Measurements from ENCODE around the gene RGS1.
"Not testable (repeated sequence)": the region's sequence is repeated elsewhere in the genome, so short reads cannot be mapped to it uniquely, and the experiment has no call there.

Gene RGS1

DNA sequence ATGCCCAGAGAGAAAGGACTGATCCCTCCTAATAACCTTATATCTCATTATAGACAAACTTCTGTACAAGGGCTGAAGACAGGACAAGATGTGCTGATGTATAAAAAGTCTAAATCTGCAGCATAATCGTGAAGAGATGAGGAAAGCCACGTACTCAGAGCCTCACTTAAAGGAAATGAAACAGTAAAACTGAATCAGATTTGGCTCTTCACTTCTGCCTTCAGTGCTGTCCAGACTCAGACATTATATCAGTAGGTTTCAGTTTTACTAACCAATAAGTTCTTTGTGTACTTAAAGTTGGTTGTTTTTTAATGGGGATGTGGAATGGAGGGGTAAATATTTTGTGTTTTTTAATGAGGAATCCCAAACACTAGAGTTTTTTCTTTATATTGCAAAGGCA is 45.3 kb upstream of the RGS1 start:
- H3K4me3 ChIP-seq (replicated peaks; ENCODE audit: low read depth, low read length), result no peak overlapping the region; the same call in 1 of the 2 replicates
- H3K27me3 ChIP-seq (replicated peaks; ENCODE audit: control insufficient read depth, insufficient read depth, low read length), result no peaks in the 10 kb centered on the region
- TF ChIP-seq, protein P1, sequence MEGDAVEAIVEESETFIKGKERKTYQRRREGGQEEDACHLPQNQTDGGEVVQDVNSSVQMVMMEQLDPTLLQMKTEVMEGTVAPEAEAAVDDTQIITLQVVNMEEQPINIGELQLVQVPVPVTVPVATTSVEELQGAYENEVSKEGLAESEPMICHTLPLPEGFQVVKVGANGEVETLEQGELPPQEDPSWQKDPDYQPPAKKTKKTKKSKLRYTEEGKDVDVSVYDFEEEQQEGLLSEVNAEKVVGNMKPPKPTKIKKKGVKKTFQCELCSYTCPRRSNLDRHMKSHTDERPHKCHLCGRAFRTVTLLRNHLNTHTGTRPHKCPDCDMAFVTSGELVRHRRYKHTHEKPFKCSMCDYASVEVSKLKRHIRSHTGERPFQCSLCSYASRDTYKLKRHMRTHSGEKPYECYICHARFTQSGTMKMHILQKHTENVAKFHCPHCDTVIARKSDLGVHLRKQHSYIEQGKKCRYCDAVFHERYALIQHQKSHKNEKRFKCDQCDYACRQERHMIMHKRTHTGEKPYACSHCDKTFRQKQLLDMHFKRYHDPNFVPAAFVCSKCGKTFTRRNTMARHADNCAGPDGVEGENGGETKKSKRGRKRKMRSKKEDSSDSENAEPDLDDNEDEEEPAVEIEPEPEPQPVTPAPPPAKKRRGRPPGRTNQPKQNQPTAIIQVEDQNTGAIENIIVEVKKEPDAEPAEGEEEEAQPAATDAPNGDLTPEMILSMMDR (IDR thresholded peaks at IDR 0.05; ENCODE audit: insufficient read depth, low read length, poor library complexity, severe bottlenecking), result no peak
- no peaks in the 10 kb centered on the region for H3K36me3 ChIP-seq (ENCODE audit: control insufficient read depth, insufficient read depth, low read length)
- DNase-seq (ENCODE audit: extremely low read depth, insufficient read length), result peak; percentile 77

DNA sequence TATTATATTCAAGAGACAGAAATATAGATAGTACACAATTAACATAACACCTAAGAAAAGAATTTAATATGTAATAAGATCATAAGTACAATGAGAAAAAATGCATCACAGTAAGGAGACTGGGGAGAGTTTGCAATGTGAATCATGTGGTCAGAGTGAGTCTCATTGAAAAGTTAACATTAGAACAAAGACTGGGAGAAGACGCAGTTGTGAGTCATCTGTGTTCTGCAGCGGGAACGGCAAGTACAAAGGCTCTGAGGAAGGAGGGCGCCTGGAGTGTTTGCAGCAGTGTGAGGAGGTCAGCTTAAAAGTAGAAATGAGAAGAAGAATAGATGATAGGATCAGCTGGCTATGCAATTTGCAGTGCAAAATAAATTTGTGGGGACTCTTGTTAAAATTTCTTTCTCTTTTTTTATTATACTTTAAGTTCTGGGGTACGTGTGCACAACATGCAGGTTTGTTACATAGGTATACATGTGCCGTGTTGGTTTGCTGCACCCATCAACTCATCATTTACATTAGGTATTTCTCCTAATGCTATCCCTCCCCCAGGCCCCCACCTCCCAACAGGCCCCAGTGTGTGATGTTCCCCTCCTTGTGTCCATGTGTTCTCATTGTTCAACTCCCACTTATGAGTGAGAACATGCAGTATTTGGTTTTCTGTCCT is 44.4 kb upstream of the RGS1 start:
- not testable (repeated sequence) for H3K4me3 ChIP-seq (replicated peaks; ENCODE audit: low read depth, low read length); DNase-seq (ENCODE audit: extremely low read depth, insufficient read length); H3K27me3 ChIP-seq (replicated peaks; ENCODE audit: control insufficient read depth, insufficient read depth, low read length); H3K36me3 ChIP-seq (ENCODE audit: control insufficient read depth, insufficient read depth, low read length)

DNA sequence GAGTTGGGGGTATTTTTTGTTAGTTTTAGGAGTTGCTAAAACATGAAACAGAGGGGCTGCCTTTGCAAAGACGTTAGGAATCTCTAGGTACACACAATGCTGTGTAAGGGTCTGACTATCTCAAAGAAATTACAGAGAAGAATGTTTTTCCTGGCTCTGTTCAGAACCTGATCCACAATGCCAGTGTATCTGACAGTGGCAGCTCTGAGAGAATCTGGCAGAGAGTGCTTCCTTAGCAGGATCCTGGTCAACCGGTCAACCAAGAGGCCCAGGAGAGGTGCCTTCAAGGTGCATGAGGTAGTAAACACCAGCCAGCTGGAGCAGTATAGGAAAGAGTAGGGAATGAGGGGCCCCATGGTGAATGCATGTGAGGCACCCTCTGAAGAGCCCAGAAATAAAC is 40.9 kb upstream of the RGS1 start:
- TF ChIP-seq, protein P1 (IDR thresholded peaks at IDR 0.05; ENCODE audit: insufficient read depth, low read length, poor library complexity, severe bottlenecking), result no peak
- DNase-seq (ENCODE audit: extremely low read depth, insufficient read length), result no peak
- Histone ChIP-seq H3K27me3 (replicated peaks; ENCODE audit: control insufficient read depth, insufficient read depth, low read length) (no peaks in the 10 kb centered on the region), H3K36me3 (ENCODE audit: control insufficient read depth, insufficient read depth, low read length) (no peaks in the 10 kb centered on the region), H3K4me3 (replicated peaks; ENCODE audit: low read depth, low read length) (no peak overlapping the region)

DNA sequence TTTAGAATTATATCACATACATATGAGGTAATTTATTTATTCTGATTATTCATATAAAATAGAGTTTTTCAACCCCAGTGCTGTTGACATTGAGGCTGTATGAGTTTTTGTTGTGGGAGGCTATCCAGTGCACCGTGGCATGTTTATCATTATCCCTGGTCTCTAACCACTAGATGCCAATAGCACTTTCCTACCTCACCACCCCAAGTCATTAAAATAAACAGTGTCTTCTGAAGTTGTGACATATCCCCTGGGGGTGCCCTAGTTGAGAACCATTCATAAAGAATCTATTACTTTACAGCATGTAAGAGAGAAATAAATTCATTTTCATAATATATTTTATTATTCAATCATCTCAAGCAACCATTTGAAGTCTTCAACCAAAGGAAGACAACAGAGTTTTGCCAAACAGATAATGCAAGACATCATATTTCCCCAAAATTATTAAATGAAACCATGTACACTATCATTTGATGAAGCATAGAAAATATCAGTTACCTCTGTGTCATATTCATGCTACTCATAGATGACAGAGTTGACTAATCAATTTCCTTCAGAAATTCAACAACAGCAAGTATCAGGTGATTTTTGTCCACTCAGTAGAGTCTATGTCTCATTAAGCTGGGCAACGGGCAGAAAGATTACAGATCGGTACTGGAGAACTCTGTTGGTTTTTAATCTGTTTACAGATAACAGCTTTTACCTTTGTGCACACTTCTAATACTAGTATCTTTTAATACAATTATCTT is 39.5 kb upstream of the RGS1 start:
- DNase-seq (ENCODE audit: extremely low read depth, insufficient read length), result no peak
- Histone ChIP-seq H3K4me3 (replicated peaks; ENCODE audit: low read depth, low read length) (no peak overlapping the region), H3K36me3 (ENCODE audit: control insufficient read depth, insufficient read depth, low read length) (no peaks in the 10 kb centered on the region), H3K27me3 (replicated peaks; ENCODE audit: control insufficient read depth, insufficient read depth, low read length) (no peaks in the 10 kb centered on the region)
- TF ChIP-seq, protein P1 (IDR thresholded peaks at IDR 0.05; ENCODE audit: insufficient read depth, low read length, poor library complexity, severe bottlenecking), result no peak

DNA sequence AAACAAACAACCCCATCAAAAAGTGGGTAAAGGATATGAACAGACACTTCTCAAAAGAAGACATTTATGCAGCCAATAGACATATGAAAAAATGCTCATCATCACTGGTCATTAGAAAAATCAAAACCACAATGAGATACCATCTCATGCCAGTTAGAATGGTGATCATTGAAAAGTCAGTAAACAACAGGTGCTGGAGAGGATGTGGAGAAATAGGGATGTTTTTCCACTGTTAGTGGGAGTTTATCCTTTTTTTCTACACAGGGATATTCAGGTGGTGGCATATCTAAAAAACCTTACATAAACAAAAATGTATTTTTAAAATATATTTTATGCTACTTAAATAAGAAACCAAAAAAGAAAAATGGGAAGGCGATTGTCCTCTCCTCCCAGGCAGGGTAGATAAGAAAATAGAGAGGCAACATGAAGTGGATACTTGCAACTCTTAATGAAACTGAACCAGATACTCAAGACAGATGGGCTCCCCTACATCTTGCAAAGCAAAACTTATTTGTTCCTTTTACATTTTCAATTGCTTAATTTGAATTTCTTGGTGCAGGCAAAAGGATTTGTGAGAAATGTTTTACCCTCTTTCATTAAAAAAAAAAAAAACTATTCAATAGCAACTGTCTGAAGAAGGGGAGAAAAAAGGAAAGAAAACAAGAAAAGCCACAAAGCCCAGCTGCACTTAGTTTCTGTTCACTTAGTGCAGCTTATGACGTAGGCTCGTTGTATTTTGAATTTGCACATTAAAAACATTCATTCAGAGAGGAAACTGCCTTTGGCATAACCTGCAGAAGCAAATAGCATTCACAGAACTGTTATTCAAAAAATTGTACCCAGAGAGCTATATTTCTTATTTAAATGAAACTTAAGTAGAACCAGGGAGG is 36.9 kb upstream of the RGS1 start:
- Histone ChIP-seq H3K36me3 (ENCODE audit: control insufficient read depth, insufficient read depth, low read length) (no peaks in the 10 kb centered on the region), H3K27me3 (replicated peaks; ENCODE audit: control insufficient read depth, insufficient read depth, low read length) (no peaks in the 10 kb centered on the region), H3K4me3 (replicated peaks; ENCODE audit: low read depth, low read length) (no peak overlapping the region)
- DNase-seq (ENCODE audit: extremely low read depth, insufficient read length), result peak; percentile 72
- TF ChIP-seq, protein P1 (IDR thresholded peaks at IDR 0.05; ENCODE audit: insufficient read depth, low read length, poor library complexity, severe bottlenecking), result no peak

Data from GM06990 (cell line).